Stimulated activated CD4-positive, alpha-beta T cell treated with anti-CD3 and anti-CD28 coated beads, Interleukin-15, amount 100 ng/mL, for 48 hours (primary cell): ENCODE measurements around the gene PRDM11.

Experiments used
- DNase-seq, 2 donors: peaks; one replicate each; pipeline ENCODE4 v3.0.0-alpha.2; 2020; ENCODE audit warnings: low read depth in 2 of 2

PRDM11 gene

DNA sequence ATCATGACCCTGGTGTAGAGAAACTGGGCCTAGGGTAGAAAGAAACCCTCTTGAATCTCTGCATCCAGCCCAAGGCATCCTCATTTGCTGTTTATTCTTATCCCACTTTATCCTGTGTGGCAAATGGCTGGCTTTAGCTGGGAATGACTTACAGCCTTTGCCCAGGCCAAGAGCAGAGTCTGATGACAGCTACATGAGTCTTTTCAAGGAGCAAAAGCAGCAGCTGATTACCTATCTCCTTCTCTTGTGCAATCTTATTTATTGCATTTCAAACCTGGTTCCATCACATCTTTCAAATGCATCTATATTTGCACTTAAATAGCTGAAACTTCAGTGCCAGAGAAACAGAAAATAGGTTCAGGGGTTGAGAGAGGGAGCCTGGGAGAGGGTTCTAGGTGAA lies 113.6 kb downstream of the PRDM11 start:
- no peak for DNase-seq

DNA sequence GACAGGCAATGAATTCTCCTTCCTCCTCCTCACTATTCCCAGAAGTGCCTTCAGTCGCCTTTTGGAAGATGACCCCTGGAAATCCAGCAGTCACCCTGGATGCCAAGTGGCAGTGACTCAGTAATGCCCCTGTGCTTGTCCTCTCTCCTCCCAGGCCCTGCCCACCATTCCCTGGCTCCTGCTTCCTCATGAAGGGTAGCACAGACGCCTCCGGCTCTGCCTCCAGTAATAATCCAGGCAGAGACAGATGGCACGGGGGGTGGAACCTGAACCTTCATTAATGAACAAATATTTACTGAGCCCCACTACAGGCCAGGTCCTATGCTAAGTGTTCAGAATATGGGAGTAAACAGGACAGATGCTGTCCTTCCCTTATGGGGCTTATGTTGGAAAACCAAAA lies 116.5 kb downstream of the PRDM11 start:
- no peak for DNase-seq

DNA sequence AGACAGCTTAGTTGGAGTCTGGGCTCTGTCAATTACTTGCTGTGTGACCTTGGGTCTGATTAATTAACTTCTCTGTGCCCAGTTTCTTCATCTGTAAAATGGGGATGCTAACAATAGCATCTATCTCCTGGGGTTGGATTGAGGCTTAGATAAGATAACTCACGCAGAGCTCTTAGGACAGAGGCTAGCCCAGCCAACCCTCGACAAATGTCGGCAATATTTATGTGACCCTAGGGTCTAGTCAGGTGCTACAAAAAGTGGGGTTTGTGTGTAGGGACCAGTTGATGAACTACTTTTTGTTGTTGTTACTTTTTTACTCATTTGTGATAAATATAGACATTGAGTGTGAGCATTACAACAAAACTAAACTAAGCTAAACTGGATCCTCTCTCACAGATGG lies 117.3 kb downstream of the PRDM11 start:
- no peak for DNase-seq

DNA sequence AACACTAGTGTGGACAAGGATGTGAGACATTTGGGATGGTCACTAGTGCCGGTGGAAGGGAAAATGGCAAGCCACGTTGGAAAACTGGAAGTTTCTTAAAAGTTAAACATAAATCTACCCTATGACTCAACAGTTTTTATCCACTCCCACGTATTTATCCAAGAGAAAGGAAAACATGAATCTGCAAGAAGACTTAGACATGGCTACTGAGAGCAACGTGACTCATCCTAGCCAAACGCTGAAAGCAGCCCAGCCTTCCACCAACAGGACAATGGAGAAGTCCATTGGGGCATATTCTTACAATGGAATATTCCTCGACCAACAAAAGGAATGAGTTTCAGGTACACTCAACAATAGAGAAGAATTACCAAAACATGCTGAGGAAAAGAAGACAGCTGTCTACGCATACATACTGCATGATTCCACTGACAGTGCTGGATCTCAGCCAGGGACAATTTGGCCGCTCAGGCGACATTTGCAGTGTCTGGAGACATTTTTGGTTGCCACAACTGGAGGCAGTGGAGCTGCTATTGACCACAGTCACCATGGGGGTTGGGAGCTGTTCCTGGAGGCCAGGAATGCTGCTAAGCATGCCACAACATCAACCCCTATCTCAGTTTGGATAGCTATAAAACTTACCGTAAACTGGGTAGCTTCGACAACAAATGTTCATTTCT lies 118.5 kb downstream of the PRDM11 start:
- no peak for DNase-seq

DNA sequence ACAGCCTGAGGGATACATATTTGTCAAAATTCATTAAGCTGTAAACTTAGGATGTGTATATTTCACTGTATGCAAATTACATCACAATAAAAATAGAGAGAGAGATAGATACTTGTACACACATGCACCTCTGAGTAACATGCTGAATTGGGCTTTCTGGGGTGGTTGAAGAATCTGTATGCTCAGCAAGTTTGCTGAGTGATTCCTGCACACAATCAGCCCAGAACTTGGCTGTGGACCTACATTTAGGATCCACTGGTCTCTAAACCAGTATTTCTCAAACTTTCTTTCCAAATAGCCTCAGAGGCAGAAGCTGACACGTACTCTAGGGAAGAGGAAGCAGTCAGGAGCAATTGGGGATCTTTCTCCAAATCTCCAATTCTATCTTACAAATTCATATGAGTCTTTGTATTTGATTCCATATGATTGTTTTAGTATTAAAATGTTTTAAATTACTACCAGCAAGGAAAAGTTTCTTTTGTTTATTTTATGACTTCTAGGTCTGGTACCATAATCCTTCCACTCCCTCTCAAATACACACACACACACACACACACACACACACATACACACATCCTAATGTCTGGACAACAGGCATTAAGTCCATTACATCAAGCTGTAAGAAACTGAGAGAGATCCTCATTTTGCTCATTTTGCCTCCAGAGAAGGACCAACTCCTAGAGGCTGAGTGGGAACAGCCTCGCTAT lies 119.7 kb downstream of the PRDM11 start:
- no peak for DNase-seq

DNA sequence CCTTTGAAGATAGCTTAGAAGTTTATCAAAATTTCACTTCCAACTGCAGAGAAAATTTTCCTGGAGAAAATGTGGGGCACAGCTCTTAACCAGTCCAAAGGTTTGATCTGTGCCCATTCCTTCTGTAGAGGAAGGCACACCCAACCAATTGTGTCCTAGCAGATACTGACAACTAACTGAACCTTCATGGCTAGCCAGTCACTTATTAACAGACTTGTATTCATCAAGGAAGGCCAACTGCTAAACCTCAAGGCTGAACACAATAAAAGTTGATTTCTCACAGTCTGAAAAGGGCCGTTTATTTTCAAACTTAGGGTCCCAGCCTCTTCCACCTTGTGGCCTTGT lies 120.2 kb downstream of the PRDM11 start:
- DNase-seq: no peak

DNA sequence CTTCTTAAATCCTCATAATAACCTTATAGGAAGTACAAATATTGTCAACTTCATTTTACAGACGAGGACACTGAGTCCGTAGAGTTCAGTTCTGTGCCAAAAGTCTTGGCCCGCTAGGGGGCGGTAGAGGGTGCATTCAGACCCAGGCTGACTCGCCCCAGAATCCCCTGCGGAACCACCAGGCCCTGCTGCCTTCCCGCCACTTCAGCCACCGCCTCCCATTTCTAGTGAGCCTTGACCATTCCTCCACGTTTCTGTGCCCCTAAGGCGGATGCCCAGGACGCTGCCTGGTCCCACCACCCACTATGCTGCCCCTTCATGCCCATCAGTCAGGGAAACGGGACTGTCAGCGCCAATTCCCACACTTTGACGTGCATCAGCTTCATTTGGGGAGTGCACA lies 120.6 kb downstream of the PRDM11 start:
- DNase-seq: peak in 1 of 2 donors; percentile 16

DNA sequence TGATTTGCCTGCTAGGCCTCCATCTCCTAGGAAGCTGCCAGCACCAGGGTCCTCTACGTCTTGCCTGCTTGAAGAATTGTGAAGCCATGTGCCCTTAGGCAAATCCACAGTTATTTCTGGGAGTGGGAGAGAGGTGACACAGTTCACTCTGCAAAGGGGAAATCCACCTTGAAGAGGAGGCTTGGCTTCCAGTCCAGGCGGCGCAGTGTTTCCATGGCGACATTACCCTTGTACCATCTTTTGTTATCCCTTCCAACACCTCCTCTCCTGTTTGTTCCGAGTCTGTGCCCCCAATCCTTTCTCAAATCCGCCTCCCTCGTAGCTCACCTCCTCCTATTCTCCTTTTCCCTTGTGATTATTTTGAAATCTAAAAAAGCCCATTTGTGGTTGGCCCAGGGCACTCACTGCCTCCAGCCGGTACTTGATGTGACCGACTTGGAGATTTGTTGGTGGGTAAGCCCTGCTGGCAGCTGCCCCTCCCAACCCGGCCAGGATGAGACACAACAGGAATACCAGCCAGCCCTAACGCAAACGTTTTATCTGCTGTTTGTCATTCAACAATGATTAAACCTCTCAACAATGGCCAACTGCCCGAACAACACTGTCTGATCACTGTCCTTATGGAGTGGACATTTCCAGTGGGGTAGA lies 121.3 kb downstream of the PRDM11 start:
- no peak for DNase-seq

DNA sequence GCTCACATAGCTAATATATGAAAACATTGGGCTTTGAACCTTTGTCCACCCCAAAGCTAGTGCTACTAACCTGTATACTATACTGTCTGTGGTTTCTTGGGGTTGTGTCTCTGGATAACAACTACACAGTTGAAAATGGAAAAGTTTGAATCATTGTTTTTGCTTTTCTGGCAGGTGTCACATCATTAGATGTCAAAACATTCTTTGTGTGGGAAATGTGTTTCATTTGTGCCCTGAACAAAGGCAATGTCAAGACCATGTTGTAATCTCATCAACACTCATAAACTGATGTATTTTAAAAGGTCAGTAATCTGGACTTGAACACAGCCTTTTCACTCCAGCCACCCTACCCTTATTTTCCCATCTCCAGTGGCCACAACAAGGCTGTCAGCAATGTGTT lies 123.2 kb downstream of the PRDM11 start:
- DNase-seq: no peak

DNA sequence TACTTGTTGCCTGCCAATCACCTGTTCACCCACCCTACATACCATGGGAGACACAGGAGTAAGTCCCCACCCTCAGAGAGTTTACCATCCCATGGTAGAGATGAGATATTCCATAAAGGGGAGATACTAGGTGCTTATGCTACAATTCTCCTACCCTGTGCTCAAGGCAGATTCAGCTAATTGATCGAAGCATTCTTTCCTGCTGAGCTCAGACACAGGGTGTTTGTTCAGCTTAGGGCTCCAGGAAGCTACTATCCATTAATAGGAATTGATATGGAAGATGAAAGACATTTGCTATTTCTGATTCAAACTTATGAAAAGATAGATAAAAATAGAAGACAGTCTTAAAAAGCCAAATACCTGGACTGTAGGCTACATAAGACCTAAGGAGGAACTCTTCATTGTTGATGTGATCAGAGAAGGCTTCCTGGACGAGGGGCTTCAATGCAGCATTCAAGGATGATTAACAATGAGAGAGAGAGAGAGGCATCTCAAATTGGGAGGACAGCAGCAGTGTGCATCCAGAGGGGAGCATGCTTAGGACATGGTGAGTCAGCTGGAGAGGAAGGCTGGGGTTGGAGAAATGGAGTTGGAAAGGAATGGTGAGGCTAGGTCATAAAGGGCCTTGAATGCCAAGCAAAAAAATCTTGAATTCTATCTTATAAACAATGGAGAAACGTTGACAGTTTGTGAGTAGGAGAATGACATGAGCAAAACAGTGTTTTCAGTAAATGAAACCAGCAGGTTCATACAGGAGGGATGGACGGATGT lies 124.7 kb downstream of the PRDM11 start:
- DNase-seq: no peak

DNA sequence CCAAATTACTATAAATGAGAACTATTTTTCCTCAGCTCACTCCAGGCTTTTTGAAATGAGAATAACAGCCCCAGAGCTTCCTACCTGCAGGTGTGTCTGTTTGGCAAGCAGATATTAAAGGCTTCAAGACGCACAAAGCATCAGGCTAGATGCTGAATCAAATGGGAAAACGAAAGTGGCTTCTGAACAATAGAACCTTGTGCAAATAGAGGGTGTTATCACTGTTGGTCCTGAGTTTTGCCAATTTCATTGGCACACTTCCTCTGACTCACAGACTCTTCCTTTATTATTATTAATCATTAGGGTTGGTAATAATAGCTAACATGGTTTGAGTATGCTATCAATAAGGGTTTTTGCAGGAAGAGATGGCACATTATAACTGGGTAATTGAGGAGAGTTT lies 126.3 kb downstream of the PRDM11 start:
- DNase-seq: no peak

DNA sequence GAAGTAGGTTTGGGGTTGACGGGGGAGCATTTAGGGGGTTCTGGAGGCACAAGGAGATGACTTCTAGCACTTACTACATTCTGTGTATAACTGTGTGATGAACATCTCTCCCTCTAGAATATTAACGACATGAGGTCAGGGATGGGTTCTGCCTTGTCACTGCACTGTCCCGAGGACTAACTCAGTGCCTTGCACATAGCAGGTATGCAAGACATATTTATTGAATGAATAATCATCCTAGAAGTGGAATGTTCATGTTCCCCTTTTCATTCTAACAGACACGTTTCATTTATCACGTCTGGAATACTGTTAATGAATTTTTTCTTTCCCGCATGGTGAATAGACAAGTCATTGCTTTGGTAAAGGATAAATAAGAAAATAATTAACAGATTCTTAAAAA lies 127.1 kb downstream of the PRDM11 start:
- no peak for DNase-seq

DNA sequence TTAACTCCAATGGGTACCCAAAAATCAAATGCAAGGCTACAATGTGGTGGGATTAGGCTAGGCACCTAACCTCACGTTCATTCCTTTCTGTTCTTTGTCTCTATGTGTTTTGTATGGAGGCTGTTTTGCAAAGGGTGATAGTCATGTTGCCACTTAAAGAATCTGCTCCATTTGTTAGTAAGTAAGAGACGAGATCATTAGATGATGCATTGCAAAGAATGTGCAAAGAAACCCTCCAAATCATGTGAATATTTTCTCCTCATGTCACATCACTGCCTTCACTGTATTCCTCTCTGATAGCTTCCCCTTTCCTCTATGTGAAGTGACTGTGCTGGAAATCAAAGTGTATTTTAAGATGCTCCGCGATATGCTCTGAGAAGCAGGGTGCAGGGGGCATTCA lies 127.8 kb downstream of the PRDM11 start:
- DNase-seq: no peak

DNA sequence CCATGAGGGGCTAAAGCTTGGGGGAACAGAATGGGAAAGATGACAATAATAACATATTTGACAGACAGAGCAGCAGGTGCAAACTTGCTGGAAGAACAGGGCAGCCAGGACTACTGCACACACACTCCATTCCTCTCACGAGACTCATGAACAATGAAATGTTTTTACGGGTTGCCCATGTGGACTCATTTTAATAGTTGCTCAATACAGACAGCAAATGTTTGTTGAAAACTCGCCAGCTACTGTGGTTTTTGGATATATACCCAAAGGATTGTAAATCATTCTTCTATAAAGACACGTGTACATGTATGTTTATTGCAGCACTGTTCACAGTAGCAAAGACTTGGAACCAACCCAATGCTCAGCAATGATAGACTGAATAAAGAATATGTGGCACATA lies 129.4 kb downstream of the PRDM11 start:
- no peak for DNase-seq

DNA sequence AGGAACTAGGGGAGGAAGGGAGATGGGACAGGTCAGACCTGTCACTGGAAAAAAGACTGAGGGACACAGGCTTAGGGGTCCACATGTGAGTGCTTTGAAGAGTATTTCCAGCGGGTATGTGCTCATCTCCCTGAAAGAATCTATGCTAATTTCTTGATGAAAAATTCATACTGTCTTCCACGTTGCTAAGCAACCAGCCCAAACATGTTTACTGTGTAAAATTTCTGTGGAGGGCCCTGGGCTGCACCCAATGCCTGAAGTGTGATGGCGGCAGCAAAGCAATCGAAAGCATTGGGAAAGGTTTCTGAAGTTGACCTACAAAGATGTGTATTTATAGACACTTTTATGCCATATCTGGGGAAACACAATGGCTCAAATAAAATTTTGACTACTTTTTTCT lies 132.3 kb downstream of the PRDM11 start:
- DNase-seq: no peak

DNA sequence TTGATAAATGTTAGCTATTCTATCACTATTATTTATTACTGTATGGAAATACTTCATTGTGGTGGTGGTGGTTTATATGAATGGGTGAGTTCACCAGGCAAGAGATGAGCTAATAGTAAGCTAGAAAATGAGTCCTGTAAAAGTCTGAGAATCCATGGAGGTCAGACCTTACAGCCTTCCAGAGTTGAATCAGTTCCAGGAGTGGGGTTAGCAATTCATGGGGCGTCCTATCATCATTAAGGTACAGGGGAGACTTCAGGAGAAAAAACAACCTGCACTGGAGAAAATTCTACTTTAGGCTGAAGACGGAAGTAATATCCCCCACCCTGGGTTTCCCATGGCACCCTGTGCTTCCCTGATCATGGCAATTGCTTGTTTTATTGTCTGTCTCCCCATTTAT lies 133.2 kb downstream of the PRDM11 start:
- no peak for DNase-seq

DNA sequence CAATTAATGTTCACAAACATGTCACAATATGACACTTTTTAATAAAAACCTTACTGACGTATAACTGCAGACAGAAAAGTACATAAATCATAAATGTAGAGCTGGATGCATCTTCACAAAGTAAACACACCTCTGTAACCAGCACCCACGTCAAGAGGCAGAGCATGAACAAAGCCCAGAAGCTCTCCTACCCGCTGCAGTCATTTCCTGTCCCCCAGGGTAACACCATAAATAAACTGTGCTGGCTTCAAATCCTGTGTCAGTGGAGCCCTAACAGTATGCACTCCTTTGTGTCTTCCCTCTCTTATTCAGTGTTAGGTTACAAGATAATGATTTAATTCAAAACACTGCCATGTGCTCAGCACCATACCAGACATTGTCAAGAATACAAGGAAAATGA lies 134.0 kb downstream of the PRDM11 start:
- DNase-seq: no peak

DNA sequence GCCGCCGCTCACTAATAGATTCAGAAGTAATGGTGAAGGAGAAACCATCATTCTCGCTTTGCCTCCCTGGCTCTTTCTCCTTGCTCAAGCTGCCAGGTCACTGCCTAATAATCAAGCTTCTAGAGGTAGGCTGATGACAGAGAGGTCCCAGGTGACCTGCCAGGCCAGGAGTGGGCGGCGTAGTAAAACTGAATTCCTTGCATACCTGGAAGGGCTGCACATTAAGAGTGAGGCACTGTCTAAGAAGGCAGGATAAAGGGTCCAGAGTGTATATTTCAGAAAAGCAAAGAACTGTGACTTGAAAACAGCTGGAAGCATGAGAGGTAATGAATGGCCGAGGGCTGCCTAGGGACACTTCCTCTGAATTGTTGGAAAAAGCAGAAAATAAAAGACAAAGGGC lies 135.6 kb downstream of the PRDM11 start:
- DNase-seq: no peak
